IPS-18a (cell line): ENCODE measurements around the gene LARGE1.

Source experiments
- H3K27ac ChIP-seq: one replicate; pipeline ENCODE4 v1.5.1; 2013; ENCODE audit warnings: low read length
- H3K27me3 ChIP-seq: one replicate; pipeline ENCODE4 v1.6.1; 2013; ENCODE audit warnings: mild to moderate bottlenecking, low read length; ENCODE audit not compliant: control insufficient read depth, insufficient read depth
- H3K36me3 ChIP-seq: one replicate; pipeline ENCODE4 v1.6.1; 2013; ENCODE audit warnings: low read depth, low read length; ENCODE audit not compliant: control insufficient read depth
- H3K4me1 ChIP-seq: one replicate; pipeline ENCODE4 v1.6.1; 2013; ENCODE audit warnings: low read depth, low read length; ENCODE audit not compliant: control insufficient read depth
- H3K4me3 ChIP-seq: one replicate; pipeline ENCODE4 v1.5.1; 2013; ENCODE audit warnings: low read length
- H3K9ac ChIP-seq: one replicate; pipeline ENCODE4 v1.6.1; 2013; ENCODE audit warnings: mild to moderate bottlenecking, low read length, moderate library complexity
- H3K9me3 ChIP-seq: one replicate; pipeline ENCODE4 v1.6.1; 2013; ENCODE audit warnings: low read depth, low read length; ENCODE audit not compliant: control insufficient read depth

LARGE1 gene

DNA sequence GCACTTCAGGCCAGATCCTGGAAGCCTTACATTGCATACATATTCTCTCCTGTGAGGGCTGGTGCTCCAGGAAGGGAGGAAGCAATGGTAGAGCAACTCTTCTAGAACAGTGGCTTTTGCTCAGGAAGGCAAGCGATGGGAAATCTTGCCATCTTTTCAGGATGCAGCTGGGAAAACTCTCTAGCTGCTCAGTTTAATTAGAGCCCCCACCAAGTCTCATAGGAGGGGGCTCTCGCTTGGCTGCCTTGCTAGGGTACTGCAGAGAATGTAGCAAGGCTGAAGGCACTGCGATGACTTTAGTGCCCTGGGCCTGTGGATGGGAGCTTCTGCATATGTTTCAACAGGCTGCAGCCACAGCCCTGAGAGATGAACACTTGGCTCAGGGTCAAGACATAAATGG, 504.9 kb downstream of the LARGE1 start:
- no peak overlapping the region for H3K9ac ChIP-seq
- no peaks in the 10 kb centered on the region for H3K4me1 ChIP-seq
- no peaks in the 10 kb centered on the region for H3K27me3 ChIP-seq
- no peaks in the 10 kb centered on the region for H3K9me3 ChIP-seq
- H3K4me3 ChIP-seq, result no peak overlapping the region
- no peaks in the 10 kb centered on the region for H3K36me3 ChIP-seq
- H3K27ac ChIP-seq, result no peak overlapping the region

DNA sequence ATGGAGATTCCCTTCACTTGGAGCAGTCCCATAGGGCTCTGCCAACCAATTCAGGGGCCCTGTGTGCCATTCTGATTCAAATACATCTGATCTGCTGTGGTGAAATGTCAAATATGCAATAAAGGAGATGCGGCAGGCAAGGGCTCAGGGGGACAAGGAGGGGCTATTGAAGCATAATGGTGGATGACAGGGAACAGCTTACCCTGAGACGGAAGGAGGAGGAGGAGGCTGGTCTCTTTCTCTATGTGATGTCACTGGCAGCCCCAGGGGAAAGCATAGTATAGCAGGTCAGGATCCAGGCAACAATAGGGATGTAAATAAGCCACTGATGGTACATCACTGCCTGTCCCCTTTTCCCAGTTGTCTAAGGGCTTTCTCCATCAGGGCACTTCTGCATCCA, 511.2 kb downstream of the LARGE1 start:
- peaks cover 6% of the 10 kb centered on the region for H3K4me1 ChIP-seq
- no peak overlapping the region for H3K9ac ChIP-seq
- no peak overlapping the region for H3K4me3 ChIP-seq
- H3K9me3 ChIP-seq, result no peaks in the 10 kb centered on the region
- no peaks in the 10 kb centered on the region for H3K27me3 ChIP-seq
- no peak overlapping the region for H3K27ac ChIP-seq
- no peaks in the 10 kb centered on the region for H3K36me3 ChIP-seq

DNA sequence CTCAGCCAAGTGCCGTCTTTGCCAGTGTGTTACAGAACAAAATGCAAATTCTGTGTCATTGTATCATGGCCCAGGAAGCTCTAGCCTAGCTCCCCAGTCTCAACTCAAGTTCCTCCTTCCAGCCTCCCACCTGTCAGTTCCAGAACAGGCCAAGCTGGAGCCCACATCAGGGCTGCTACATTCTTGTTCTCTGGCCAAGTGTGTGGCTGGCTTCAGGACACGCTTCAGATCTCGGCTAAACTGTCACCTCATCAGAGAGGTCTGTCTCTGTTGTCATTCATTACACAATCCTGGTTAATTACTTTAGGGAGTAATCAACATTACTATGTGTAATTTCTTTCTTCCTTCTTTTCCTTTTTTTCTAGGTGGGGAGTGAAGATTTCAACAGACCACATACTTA, 515.1 kb downstream of the LARGE1 start:
- no peak overlapping the region for H3K4me3 ChIP-seq
- no peaks in the 10 kb centered on the region for H3K9me3 ChIP-seq
- no peak overlapping the region for H3K27ac ChIP-seq
- peaks cover 6% of the 10 kb centered on the region for H3K4me1 ChIP-seq
- no peaks in the 10 kb centered on the region for H3K27me3 ChIP-seq
- H3K9ac ChIP-seq, result no peak overlapping the region
- H3K36me3 ChIP-seq, result no peaks in the 10 kb centered on the region

DNA sequence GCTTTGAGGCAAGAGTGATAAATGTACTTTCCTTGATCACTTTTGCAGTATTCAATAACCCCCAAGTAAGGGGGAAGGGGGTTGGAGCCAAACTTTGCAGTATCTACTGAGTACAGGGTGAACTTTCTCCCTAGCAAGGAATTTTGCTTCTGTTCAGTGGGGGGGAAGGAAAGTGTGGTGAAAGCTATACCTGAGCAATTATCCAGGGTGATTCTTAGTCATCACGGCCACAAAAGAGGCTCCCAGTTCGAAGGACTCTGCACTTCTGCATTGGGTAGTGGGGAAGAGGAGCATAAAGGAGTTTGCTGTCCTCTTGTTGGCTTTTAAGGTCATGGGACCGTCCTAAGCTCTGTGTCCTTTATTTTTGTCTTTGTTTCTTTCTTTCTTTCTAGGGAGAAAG, 515.6 kb downstream of the LARGE1 start:
- Histone ChIP-seq H3K27ac (no peak overlapping the region), H3K9ac (no peak overlapping the region), H3K4me1 (peaks cover 6% of the 10 kb centered on the region), H3K9me3 (no peaks in the 10 kb centered on the region), H3K36me3 (no peaks in the 10 kb centered on the region), H3K27me3 (no peaks in the 10 kb centered on the region), H3K4me3 (no peak overlapping the region)

DNA sequence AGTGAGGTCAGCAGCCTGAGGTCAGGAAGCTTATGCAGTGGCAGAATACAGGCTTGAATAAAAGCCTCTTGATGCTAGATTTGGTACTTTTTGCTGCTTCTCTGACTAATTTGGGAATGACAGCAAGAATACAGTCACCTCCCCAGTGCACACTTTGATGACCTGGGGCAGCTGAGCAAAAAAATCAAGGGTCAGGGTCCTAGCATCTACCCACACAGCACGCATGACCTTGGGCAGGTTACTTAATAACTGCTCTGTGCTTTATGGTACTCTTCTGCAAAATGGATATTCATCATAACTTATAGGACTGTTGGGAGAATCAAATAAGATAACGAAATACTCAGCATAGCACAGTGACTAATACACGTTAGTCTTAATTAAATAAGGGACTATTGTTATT, 518.0 kb downstream of the LARGE1 start:
- Histone ChIP-seq H3K27me3 (no peaks in the 10 kb centered on the region), H3K4me3 (no peak overlapping the region), H3K9ac (no peak overlapping the region), H3K9me3 (no peaks in the 10 kb centered on the region), H3K36me3 (no peaks in the 10 kb centered on the region), H3K27ac (no peak overlapping the region), H3K4me1 (no peaks in the 10 kb centered on the region)

DNA sequence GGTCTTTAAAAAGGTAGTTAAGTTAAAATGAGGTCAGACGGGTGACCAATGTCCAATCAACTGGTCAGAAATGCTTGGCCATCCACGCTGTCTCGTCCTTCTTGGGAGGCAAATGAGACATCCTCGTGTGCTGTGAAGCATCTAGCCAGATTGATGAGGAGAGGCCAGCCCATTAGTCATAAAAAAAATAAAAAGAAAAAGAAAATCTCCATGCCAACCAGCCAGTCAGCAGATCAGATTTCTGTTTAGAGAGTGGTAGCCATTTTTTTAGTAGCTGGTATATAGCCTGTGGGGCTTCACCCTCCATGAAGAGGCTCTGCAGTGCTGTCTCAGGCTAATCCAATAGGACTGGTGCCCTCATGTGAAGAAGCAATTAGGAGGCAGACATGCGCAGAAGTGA, 519.0 kb downstream of the LARGE1 start:
- H3K27ac ChIP-seq, result no peak overlapping the region
- H3K27me3 ChIP-seq, result no peaks in the 10 kb centered on the region
- H3K9ac ChIP-seq, result no peak overlapping the region
- no peaks in the 10 kb centered on the region for H3K9me3 ChIP-seq
- no peaks in the 10 kb centered on the region for H3K4me1 ChIP-seq
- no peaks in the 10 kb centered on the region for H3K36me3 ChIP-seq
- H3K4me3 ChIP-seq, result no peak overlapping the region

DNA sequence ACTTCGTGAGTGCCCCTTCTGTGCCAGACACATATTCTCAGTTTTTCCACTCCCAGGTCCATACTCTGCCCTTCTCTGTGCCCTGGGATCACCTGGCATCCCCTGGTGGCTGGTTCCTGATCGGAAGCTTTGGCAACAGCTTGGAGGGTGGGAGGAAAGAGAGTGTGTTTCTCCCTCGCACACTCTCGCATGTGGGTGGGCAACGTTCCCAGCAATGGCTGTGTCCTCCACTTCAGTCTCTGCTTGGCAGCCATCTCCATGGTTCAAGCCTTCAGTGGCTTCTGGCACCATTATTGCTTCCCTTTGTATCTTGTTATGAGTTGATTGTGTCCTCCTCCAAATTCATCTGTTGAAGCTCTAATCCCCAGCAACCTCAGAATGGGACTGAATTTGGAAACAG, 519.4 kb downstream of the LARGE1 start:
- H3K27ac ChIP-seq, result no peak overlapping the region
- H3K27me3 ChIP-seq, result no peaks in the 10 kb centered on the region
- H3K4me3 ChIP-seq, result no peak overlapping the region
- H3K9ac ChIP-seq, result no peak overlapping the region
- H3K9me3 ChIP-seq, result no peaks in the 10 kb centered on the region
- H3K36me3 ChIP-seq, result no peaks in the 10 kb centered on the region
- no peaks in the 10 kb centered on the region for H3K4me1 ChIP-seq

DNA sequence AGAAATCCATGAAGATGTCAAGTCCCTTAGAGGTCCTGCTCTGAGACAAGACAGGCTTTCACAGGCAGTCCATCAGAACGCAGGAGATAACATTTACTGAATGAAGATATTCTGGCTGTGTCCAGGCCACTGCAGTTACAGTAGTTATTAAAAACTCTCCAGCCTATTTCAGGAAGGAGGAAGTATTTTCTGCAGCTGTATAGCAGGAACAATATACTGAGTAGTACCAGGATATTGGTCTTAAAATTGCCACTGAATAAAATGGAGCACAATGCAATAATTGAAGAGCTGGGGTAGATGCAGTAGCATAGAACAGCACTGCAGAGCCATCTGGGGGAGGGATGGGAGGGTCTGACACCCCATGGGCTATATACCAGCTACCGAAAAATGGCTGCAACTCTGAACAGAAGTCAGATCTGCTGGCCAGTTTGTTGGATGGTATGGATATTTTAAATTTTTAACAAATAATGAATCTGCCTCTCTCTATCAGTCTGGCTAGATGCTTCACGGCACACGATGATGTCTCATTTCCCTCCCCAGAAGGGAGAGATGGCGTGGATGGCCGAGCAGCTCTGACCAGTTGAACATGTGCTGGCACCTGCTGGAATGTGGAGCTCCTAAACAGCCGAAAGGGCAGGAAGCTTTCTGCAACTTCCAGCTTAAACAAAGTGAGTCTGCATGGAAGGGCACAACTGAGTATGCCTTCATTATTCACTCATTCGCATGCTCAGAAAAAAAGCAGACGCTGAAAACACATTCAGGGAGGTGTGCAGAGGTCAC, 520.0 kb downstream of the LARGE1 start:
- Histone ChIP-seq H3K4me3 (no peak overlapping the region), H3K4me1 (no peaks in the 10 kb centered on the region), H3K36me3 (no peaks in the 10 kb centered on the region), H3K27me3 (no peaks in the 10 kb centered on the region), H3K9me3 (no peaks in the 10 kb centered on the region), H3K27ac (no peak overlapping the region), H3K9ac (no peak overlapping the region)

DNA sequence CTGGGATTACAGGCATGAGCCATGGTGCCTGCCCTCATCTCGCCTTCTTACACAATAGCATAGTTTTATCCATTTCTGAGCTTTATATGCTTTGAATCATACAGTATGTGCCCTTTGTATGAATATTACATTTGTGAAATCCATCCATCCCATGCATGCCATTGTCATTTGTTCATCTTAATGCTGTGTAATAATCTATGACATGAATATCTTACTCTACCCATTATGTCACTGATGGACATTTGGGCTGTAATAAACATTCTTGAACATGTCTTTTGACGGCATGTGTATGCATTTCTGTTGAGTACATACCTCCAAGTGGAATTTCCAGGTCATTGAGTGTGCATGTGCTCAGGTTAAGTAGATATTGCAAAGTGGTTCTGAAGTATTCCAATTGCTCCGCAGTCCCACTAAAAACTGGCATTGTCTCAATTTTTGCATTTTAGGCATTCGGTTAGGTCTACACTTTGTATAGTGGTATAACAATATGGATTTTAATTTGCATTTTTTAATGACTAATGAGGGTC, 522.8 kb downstream of the LARGE1 start:
- no peaks in the 10 kb centered on the region for H3K27me3 ChIP-seq
- no peaks in the 10 kb centered on the region for H3K9me3 ChIP-seq
- H3K27ac ChIP-seq, result no peak overlapping the region
- H3K4me1 ChIP-seq, result no peaks in the 10 kb centered on the region
- H3K4me3 ChIP-seq, result no peak overlapping the region
- no peak overlapping the region for H3K9ac ChIP-seq
- H3K36me3 ChIP-seq, result no peaks in the 10 kb centered on the region

DNA sequence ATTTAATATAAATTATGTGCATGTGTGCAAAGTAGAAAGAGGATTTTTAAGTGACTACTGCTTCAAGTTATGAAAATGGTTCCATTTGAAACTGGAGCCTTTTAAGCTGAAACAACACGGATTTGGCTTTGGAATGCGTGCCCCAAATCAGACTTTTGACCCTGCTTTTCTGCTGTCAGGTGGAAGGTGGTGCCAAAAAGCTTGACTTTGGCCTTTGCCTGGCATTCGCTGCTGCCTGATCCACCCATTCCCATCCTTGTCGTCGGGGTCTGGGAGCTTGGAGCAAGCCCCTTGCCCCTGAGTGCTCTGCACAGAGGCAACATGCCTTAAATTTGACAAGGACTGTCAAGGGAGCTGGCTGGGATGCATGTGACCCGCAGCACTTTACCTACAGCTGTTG, 526.8 kb downstream of the LARGE1 start:
- H3K27me3 ChIP-seq, result no peaks in the 10 kb centered on the region

DNA sequence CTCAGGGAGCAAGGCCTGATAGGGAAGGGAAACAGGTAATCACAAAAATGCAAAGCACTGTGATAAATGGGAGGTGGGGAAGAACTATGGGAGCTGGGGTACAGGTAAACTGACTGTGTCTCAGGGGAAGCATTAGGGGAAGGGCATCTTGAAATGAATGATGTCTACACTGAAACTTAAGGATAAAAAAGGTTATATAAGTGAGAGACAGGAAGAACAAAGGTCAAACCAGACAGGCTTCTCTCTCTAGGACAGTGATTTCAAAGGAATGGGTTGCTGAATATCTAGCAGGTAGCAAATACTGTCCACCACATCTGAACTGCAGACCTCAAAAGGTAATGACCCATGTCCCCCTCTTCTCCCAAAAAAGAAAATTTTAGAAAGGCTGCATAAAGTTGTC, 529.0 kb downstream of the LARGE1 start:
- Histone ChIP-seq H3K4me3 (no peak overlapping the region), H3K4me1 (no peaks in the 10 kb centered on the region), H3K27me3 (no peaks in the 10 kb centered on the region)

More for the DNA sequence above, 526.8 kb downstream of the LARGE1 start:
- H3K4me1 ChIP-seq, result no peaks in the 10 kb centered on the region
- H3K36me3 ChIP-seq, result no peaks in the 10 kb centered on the region
- no peak overlapping the region for H3K4me3 ChIP-seq
- no peak overlapping the region for H3K27ac ChIP-seq
- H3K9me3 ChIP-seq, result no peaks in the 10 kb centered on the region
- no peak overlapping the region for H3K9ac ChIP-seq

DNA sequence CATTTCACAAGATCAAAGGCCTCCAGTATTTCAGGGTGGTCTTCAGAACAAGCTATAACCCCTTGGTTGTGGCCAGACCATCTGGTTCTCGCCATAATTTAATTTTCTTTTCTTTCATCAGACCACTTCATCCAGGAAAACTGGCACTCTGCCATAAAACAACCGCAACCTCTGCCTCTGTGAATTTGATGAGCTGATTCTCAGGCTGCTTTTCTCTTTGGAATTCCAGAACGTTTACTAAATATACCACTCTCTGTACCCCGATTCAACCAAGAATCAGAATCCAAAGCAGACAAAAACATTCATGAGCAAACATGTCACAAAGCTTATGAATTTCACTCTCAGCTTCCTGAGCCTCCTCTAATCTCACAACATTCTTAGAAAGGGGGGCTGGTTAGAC, 530.3 kb downstream of the LARGE1 start:
- Histone ChIP-seq H3K27me3 (no peaks in the 10 kb centered on the region), H3K4me1 (no peaks in the 10 kb centered on the region), H3K4me3 (no peak overlapping the region), H3K9me3 (no peaks in the 10 kb centered on the region), H3K36me3 (no peaks in the 10 kb centered on the region), H3K27ac (no peak overlapping the region), H3K9ac (no peak overlapping the region)

More for the DNA sequence above, 529.0 kb downstream of the LARGE1 start:
- H3K36me3 ChIP-seq, result no peaks in the 10 kb centered on the region
- no peaks in the 10 kb centered on the region for H3K9me3 ChIP-seq
- H3K9ac ChIP-seq, result no peak overlapping the region
- H3K27ac ChIP-seq, result no peak overlapping the region
